Kasumi-1 (cell line): ENCODE results near the gene ZNF768.

Experiments used
- DNase-seq, 2 experiments: peaks; one replicate each; lab custom pipeline; 2025; lab: John Stamatoyannopoulos, UW

Gene ZNF768

DNA sequence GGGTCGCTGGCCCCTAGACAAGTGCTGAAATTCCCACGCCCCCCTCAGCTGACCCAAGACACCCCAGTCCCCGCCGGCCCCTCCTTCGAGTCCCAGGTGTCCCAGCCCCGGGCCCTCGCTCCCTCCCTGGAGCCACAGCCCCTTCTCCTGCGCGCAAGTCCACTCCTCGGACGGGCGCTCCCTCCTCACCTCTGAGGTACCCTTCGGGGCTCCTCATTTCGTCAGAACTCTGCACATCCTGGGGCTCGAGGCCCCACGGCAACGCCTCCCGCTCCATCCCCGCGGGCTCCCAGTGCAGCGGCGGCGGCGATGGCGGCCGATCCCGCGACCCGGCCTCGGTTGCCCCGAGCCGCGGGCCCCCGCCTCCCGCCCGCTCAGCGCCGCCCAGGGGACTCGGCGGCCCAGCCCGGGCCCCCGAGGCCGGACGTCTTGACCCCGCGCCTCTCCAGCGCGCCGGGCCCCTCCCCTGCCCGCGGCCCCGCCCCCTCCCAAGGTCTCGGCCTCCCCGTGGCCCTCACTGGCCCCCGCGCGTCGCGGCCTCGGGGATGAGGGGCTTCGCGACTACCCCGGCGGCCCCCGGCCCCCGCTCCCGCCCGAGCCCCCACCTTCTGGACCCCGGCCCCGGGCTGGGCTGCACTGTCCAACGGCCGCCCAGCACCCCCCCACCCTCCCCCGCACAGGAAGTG is at the start of gene ZNF768:
ZNF768 (minus strand) TSS at position 430 of the 686 bp plus-strand sequence; CDS start at position 277, 153 bp downstream.
- peak in 1 of 2 experiments; percentile 25 for DNase-seq

GRCh38 chr16:30574678-30575077 is 48.3 kb upstream of the ZNF768 start:
- DNase-seq: no peak

GRCh38 chr16:30571445-30572322 is 45.3 kb upstream of the ZNF768 start, which contains the start of gene ZNF688:
Gene ZNF688 (minus strand): TSS chr16:30571714. CDS start chr16:30571629, 85 bp downstream.
- DNase-seq: peak; percentile 89 to 90

DNA sequence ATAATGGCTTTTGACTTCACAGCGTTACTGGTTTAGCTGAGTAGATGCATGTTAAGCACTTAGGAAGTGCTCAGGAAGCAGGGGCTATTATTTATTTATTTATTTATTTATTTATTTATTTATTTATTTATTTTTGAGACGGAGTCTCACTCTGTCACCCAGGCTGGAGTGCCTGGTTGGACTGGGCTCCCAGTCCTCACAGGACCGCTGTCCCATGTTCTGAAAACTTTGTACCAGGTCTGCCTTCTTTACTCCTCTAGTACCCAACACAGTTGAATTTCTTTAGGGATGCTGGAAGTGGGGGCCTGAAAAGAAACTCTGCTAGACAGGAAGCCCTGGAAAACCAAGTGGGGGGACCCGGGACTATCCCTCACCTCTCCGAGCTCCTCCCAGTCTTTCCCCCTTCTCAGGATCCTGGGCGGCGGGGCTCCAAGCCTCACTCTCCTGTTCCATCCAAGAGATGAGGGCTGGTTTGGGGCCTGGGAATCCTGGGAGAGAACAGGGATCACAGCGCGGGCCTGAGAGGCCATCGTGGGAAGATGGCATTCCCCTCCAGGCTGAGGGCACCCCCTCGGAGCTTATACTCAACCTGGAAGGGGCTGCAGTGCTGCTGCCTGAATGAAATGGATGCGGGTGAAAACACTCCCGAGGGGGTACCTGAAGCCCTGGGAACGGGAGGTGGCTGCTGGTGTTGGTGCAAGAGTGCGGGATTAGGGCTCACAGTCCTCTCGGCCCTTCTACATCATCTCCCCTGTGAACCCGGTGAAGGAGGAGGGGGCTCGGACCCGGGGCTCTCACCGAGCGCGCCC is 44.5 kb upstream of the ZNF768 start:
- no peak for DNase-seq

- DNase-seq: no peak
Measured at GRCh38 chr16:30569746-30570635, 43.6 kb upstream of the ZNF768 start.

DNA sequence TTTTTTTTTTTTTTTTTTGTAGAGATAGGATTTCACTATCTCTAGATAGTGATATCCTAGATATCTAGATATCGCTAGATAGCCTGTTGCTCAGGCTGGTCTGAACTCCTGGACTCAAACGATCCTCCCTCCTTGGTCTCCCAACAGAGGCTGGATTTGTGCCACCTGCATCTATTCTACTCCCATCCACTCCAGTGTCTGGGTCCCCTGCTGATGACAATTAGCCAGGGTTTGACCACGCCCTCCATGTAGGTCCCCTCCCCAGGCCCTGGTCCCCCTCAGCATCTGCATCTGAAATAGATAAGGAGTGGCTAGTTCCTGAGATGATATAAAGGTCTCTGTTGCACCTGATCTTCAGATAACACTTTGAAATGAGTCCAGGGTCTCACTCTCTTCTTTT is 42.9 kb upstream of the ZNF768 start:
- DNase-seq: no peak

DNA sequence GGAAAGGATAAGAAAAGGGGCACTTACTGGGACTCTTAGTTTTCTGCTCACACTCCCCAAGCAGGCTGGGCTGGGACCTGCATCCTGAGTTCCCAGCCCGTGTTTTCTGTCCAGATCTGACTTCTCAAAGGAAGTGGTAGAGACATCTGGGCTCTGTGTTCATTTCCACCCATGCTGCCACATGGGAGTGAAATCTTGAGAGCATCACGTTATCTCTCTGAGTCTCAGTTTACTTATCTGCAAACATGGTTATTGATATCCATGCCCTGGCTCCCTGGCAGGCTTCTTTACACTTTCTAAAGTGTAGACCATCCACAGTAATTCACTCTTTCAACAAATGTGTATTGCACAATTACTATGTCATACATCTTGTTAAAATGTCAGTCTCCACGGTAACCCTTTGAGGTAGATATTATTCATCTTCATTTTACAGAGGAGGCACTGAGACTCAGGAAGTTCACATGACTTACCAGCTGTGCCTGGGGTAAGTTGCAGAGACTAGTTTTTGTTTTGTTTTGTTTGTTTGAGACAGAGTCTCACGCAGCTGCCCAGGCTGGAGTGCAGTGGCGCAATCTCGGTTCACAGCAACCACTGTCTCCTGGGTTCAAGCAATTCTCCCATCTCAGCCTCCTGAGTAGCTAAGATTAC is 41.7 kb upstream of the ZNF768 start:
- DNase-seq: peak in 1 of 2 experiments; percentile 15

DNA sequence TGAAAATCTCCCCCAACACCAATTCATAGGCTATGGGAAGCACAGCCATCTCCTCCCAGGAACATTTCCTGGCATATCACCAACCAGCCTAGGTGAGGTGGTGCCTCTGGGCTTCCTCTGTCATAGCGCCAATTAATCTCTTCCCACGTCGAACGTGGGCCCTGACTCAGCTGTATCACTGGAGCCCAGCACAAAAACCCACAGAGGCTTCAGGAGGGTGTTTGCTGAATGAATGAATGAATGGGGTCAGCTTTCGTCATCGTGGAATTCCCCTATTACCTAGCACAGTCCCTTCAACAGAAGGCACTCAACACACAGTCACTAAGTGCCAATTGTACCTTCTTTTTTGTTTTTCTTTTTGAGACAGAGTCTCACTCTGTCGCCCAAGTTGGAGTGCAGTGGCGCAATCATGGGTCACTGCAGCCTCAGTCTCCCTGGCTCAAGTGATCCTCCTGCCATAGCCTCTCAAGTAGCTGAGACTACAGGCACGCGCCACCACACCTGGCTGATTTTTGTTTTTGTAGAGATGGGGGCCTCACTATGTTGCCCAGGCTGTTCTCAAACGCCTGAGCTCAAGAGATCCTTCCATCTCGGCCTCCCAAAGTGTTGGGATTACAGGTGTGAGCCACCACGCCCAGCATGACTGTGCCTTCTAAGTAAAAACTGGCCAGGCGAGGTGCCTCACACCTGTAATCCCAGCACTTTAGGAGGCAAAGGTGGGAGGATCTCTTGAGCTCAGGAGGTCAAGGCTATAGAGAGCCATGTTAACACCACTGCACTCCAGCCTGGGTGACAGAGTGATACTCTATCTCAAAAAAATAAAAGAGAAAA is 41.0 kb upstream of the ZNF768 start:
- DNase-seq: no peak

- no peak for DNase-seq
Measured at GRCh38 chr16:30566531-30566930, 40.2 kb upstream of the ZNF768 start.

GRCh38 chr16:30565984-30566383 is 39.6 kb upstream of the ZNF768 start:
- no peak for DNase-seq

GRCh38 chr16:30565526-30565925 is 39.2 kb upstream of the ZNF768 start:
- DNase-seq: no peak

GRCh38 chr16:30562021-30562420 is 35.7 kb upstream of the ZNF768 start:
- no peak for DNase-seq

DNA sequence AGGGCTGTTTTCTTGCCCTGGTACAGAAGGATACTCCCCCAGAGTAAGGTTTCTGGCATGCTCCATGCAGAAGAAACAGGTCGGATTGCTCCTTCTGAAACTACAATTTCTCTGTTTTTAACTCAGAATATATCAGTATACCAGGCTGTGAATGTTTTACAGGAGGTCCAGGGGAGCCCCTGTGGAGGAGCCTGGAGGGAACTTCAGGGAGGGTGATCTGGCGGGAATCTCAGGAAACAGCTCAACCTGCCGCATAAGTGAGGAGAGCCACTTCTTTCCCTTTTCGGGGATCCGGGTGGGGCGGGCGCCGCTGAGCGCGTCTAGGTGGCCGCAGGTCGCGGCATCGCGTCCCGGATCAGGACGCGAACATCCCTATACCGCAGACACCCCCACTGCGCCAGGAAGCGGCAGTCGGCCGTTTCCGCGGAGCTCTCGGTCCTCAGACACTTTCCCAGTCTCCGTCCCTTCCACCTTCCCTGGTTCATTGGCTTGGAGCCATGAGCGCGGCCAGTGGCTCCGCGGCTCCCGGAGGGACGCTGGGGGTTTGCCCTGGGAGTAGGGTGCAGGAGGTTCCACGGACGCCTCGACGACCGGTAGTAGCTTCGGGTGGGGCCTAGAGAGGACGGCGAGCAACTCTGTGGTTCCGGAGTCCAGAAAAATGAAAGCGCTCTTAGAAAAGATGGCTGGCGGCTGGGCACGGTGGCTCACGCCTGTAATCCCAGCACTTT is 34.9 kb upstream of the ZNF768 start:
- no peak for DNase-seq

GRCh38 chr16:30559690-30560089 is 33.3 kb upstream of the ZNF768 start:
- no peak for DNase-seq

DNA sequence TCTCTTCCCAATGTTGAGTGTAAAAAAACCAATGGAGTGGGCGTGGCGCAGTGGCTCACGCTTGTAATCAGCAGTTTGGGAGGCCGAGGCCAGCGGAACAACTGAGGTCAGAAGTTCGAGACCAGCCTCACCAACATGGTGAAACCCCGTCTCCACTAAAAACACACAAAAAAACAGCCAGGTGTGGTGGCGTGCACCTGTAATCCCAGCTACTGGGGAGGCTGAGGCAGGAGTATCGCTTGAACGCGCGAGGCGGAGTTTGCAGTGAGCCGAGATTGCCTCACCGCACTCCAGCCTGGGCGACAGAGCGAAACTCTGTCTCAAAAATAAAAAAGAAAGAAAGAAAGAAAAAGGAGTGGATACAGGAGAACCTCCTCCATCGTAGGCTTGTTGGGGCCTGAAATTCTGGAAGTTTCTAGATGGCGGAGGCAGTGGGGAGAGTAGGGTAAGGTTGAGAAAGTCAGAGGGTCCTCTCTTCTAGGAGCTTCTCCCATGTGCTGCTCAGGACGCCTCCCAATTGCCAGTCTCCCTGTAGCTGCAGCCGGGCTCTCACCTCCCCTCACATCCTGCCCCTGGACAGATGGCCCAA is 32.5 kb upstream of the ZNF768 start:
- DNase-seq: no peak

GRCh38 chr16:30557957-30558788 is 31.8 kb upstream of the ZNF768 start, which contains the start of gene ZNF764:
Gene ZNF764 (minus strand): TSS chr16:30558374. CDS start chr16:30558182, 192 bp downstream.
- DNase-seq: peak; percentile 86 to 88

DNA sequence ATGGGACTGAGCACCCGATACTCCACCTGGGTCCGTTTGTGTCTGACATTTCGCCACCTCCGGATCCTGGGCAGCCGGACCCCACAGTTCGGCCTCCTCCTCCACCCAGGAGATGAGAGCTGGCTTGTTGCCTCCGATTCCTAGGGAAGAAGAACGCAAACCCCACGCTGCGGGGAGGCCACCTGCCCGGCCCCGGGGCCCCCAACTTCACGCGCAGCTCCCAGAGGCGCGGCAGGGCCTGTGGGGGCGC is 31.3 kb upstream of the ZNF768 start:
- DNase-seq: no peak

DNA sequence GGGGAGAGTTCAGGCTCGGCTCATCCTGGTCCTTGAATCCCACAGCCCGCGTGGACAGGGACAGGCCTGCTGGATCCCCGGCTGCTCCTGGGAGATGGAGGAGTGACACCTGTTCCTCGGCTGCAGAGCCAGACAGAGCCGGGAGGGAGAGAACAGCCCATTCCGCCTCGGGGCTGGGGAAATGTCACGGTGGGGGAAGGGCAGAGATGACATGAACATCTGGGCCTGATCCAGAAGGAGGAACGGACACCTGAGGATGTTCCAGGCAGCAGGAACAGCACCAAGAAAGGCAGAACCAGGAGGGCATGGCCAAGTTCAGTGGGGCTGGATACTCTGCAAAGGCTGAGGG is 29.7 kb upstream of the ZNF768 start:
- no peak for DNase-seq
